ENCODE measurements around the gene TBX20.

Gene TBX20, protein sequence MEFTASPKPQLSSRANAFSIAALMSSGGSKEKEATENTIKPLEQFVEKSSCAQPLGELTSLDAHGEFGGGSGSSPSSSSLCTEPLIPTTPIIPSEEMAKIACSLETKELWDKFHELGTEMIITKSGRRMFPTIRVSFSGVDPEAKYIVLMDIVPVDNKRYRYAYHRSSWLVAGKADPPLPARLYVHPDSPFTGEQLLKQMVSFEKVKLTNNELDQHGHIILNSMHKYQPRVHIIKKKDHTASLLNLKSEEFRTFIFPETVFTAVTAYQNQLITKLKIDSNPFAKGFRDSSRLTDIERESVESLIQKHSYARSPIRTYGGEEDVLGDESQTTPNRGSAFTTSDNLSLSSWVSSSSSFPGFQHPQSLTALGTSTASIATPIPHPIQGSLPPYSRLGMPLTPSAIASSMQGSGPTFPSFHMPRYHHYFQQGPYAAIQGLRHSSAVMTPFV

DNA sequence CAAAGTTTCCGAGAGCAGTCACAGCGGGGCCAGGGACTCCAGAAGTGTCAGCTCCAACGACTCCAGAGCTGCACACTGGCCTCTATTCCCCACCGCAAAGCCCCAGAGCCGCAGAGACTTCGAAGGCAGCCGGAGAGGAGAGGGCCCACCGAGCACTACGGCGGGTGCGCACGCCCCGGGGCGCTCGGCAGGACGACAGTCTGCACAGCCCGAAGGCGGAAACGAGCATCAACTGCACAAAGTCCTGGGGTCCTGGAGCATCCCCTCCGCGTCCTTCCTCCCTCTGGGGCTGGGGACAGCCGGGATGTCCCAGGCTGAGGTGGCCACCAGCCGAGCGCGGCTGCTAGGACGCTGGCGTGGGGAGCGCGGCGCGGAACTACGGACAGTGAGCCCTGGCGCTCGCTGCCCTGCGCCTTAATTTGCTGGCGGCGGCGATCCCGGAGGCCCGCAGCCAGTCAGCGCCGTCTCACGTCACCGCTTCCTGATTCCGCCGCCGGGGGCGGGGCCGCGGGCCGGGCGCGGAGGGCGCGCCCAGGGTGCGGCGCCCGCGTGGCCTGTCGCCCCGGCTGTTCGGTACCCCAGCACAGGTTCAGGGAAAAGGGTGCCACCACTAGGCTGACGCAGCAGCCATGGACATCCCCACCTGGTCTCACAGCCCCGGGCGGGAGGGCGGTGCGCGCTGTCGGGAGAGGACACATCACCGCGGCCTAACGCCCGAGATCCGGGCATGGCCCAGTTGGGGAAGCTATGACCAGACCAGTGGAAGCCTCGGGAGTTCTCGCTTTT is at the start of gene TBX20:
TBX20 (minus strand) TSS at position 391 of the 786 bp plus-strand sequence. CDS start 480 bp downstream, outside the sequence.
- peak; percentile 24 for DNase-seq

DNA sequence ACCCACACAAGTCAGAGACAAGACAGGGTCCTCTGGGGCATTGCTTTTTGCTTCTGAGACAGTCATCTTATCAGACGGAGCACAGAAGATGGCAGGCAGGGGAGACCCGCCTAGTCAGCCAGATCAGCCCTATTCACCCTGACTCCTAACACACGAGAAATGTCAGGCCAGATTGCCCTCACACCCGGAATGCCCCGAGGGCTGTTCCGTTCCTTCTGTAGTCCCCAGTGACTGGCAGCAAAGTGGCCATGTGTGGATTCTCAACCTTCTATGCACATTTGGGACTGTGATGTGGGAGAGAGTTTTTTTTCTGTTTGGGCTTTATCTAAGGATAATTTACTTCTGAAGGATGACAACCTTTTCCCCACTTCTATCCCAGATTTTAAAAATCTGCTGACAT is 35.5 kb upstream of the TBX20 start:
- DNase-seq: no peak

DNA sequence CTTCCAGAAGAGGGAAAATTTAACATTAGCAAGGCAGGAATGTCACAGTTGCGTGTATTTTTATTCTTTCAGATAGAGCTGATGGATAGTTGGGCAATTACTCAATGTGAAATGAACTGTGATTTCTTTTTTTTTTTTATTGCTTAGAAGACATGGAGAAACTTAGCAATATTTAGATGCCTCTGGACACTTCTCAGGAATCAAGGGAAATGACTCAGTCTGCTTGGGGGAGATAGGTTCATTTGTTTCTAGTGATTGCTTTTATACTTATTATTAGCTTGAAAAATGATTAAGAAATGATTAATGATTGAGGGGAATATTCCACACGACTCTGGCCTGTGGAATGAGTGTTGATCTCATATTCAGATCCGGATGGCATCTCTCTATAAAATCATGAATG is 33.1 kb upstream of the TBX20 start:
- DNase-seq: no peak

DNA sequence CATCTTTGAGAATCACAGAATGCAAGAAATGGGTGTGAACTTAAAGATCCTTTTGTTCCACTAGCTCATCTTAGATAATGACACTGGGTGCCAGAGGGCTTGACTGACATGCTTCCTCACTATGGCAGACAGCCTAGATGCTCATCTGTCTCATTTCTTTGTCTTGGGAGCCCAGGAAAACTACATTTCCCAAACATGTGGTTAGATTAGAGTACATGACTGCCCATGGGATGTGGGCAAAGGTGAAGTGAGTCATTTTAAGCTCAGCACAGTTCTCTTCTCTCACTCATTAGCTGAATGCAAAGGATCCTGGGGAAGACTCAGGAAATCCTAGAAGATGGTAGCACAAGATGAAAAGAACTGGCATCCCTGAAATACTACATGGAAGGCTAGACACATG is 32.5 kb upstream of the TBX20 start:
- peak; percentile 58 for DNase-seq

DNA sequence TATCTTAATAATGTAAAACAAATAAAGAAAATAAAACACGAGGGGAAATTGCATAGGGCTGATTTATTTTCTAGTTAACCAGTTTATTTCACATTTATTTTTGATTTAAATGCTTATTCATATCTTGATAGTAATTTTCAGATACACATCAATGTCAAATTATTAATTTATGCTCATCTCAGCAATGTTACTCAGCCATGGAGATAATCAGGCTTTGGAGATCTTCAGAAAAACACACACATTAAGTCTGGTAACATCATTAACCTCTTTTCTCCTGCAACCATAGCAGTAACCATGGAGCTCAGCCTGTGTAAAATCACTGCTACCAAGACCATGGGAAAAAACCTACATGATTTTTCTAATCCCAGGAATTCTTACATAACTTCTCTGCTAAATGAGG is 31.9 kb upstream of the TBX20 start:
- DNase-seq: no peak

DNA sequence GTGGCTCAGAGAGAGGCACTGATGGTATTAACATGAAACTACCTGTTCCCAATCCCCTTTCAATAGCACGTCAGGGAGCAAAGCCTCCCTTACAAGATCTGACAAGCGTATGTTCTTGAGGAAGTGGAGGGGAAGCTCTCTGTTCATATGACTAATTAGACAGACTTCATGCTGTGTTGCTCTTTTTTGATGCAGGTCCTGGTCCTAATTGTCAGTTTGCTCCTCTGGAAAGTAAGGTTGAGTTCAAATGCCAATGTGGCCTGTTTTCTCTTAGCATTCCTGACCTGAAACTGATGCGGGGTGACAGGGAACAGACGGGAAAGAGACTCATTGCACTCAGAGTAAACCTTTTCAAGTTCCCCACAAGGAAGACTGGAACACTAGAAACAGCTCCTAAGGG is 27.0 kb upstream of the TBX20 start:
- DNase-seq: no peak

DNA sequence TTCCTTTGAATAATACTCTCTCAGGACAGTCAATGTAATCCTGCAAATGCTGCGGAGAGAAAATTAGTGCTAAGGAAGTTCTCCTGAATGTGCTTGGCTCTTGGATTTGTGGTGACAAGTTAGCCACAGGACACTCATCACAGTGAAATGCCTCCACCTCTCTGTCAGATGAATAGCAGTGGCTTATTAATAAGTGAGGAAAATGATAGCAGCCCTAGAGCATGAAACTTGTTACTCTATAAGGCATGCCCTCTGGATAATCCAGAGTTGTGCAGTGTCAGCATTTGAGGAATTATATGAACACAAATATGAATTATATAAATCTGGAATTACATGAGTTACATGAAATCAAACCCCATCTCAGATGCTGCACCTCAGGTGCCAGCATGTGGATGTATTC is 23.5 kb upstream of the TBX20 start:
- no peak for DNase-seq

DNA sequence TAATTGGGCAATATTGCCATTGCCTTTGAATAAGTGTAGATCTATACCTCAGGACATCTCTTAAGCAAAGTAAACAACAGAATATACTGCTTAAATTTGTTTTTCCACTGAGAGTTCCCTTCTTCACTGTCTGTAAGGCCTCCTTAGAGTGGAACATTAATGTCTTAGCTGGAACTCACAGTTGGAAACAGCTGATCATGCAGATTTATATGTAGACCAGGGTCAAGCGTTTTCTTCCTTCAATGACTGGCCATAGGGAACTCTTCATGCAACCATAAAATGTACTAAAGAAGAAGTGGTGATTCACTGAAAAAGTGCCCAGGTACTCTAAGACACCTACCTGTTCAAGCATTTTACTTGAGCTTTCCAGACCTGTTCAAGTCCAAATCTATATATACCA is 18.3 kb upstream of the TBX20 start:
- DNase-seq: no peak

DNA sequence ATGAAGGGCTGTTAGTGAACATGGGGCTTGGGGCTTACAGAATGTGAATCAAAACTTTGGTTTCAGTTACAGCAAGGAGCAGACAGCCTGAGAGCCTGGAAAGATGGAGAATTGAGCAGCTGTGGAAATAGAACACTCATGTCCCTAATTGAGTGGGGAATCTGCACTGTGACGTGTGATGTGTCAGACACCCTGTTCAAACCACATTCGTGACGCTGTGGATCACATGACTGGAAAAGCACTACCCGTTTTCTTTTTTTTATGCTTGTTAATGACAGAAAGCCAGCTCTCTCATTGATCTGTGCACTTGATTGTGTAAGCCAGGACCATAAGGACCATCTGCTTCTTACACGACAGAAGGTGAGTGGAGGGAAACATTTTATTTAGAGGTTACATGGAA is 15.1 kb upstream of the TBX20 start:
- DNase-seq: no peak

DNA sequence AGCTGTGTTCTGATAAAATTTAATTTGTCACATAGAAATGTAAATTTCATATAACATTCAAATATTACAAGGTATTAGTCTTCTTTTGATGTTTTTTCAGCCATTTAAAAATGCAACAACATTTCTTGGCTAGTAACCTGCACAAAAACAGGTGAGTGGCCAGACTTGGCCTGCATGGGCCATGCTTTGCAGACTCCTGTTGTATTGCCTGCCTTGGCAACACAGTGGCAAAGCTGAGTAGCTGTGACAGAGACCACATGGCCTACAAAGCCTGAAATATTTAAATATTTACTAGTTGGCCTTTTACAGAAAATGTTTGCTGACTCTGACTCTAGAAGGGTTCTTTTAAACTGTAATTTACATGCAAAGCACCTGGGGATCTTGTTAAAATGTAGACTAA is 13.5 kb upstream of the TBX20 start:
- no peak for DNase-seq

DNA sequence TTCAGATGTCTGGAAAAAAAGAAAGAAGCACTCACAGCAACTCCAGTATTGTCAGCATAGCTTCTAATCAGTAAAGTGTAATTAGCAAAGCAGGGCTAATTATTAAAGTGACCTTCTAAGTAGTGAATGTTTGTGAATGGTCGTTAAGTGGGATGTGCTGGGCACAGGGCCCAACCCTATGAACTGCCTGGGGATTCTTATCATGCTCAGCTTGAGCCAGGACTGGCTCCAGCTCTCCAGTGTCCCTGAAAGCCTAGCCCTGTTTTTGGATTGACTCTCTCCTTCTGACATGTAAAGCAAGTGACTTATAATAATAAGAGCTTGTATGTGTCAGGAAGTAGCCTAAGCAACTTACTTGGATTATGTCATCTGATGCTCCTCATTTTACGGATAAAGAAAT is 9.5 kb upstream of the TBX20 start:
- no peak for DNase-seq

DNA sequence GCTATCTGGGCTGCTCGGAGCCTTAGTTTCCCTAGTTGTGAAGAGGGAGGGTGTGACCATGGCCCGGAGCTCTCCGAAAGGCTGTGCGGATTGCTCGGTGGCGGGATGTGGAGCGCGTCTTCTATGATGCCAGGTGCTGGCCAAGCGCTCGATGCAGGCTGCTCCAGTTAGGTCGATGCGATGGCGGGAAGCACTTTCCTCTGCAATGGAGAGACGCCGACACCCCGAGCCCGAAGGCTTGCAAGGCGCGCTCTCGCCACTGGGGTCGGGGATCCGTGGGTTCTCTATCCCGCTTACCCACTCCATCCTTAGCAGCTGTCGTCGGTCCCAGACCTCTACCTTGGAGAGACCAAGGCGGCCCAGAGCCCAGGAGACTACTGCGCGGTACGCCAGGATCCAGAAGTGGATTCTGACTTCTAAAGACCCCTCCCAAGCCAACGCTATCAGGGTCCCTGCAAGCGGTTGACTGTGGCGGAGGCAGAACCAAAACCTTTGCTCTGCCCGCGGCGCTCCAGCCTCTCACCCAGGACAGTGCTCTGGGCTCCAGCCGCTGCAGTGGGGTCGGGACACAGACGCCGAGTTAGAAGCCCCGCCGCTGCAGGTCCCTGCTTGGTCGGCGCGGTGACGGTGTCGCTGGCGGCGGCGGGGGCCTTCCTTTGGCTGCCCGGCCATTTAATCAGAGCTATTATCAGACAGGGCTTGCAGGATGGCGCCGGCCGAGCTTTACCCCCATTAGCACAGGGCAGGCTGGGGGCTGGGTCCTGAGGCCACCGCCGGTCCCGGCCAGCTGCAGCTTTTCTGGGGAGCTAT is 7.8 kb upstream of the TBX20 start:
- no peak for DNase-seq

DNA sequence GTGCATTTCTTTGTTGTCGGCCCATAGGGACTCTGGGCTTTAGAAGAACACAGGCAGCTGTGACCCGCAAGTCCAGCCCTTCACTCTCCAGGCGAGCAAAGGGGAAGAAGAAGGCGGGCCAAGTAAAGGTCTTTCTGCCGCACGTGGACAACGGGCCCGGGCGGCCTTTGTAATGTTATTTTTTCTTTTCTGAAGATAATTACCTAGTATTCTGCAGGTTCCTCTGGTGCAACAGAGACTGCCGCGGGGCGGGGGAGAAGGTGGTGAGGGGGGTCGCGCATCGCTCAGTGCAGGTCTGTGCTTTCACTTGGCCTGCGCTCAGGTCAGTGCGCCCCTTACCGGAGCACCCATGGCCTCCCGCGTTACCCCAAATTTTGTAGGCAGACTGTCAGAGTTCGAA is 7.1 kb upstream of the TBX20 start:
- DNase-seq: no peak

DNA sequence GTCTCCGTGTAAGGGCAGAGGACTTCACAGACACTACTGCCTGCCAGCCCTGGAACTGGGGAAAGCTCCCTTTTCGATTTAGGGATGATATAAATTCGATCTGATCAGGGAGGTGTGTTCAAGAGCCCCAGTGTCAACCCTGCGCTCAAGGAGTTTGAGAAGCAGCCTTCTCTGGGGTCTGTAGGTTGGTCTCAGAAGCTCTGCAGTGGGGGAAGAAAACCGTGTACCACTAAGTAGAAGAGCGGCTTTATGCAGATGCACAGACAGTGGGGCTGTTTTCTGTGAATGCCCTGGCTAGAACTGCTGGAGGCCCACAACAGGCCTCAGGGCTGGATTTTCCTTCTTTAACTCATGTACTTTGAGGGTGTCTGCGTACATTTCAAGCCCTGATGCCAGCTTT is 6.3 kb upstream of the TBX20 start:
- no peak for DNase-seq

DNA sequence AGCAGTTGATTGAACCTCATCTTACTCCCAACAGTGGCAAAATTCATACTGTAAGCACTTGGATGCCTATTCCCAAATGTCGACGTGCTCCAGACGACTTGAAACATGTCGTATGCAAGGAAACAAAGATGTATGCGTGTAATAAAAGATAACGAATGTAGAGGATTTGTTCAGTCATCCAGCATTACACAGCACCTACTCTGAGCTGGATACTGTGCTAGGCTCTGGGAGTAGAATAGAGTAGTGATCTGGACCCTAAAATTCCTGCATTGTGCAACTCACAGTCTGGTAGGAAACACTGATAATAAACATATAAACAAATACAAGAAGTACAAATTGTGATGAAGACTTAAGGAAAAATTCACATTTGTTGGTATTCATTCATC is 5.6 kb upstream of the TBX20 start:
- DNase-seq: no peak

DNA sequence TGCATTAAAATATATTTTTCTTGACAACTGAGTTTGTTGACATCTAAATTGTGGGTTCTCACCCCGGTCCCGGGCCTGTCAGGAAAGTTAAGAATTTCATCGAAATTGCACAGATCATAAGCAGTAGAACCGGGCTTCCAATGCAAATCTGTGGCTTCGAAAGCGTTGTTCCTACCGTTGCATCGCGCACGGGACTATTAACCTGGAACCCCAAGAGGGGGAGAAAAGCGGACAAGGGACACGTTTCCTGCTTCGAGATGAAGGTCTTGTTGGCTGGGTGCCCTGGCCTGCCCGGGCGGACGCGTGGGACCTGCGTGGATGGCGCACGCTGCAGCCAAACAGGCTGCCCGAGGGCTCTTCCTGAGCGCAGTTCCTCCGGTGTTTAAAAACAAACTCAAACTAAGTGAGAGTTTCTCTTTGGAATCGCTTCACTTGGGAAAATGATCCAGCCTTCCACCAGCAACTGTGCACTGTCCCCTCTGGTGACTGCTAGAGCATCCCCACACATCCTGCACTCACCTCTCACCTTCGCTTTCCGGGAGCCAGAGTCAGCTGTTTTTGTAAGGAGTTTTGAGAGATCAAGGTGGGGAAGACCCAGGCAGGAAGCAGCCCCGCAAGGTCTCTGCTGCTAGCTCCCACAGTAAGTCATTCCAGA is 5.1 kb upstream of the TBX20 start:
- no peak for DNase-seq

DNA sequence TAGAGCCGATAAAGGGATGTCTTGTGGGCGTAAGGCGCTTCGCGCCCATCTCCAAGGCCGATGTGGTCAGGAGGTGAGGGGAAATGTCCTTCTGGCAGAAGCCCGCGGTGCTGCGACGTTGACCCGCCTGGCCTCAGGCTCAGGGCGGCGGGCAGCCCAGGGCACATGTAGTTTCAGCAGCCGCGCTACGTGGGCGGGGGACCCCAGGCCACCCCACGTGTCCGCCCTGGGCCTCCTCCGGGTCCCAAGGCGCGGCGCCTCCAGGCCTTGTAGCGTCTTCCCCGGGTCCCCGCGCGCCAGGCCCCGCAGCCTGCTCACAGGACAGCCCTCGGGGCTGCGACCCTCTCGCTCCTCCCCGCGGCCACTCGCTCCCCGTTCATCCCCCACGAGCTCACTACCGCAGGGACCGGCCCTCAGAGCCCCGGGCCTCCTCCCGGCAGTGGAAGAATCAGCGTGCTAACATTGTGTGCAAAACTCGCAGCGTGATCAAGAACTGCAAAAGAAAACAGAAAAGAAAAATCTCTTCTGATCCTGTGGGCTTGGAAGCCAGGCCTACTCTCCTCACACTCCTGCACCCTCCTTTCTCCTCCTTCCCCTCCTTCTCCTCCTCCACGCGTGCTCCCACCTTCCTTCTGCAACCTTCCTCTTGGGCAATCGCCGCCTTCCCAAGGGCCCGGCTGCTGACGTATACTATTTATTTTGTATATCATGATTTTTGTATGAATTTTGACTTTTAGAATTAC is 4.4 kb upstream of the TBX20 start:
- no peak for DNase-seq

DNA sequence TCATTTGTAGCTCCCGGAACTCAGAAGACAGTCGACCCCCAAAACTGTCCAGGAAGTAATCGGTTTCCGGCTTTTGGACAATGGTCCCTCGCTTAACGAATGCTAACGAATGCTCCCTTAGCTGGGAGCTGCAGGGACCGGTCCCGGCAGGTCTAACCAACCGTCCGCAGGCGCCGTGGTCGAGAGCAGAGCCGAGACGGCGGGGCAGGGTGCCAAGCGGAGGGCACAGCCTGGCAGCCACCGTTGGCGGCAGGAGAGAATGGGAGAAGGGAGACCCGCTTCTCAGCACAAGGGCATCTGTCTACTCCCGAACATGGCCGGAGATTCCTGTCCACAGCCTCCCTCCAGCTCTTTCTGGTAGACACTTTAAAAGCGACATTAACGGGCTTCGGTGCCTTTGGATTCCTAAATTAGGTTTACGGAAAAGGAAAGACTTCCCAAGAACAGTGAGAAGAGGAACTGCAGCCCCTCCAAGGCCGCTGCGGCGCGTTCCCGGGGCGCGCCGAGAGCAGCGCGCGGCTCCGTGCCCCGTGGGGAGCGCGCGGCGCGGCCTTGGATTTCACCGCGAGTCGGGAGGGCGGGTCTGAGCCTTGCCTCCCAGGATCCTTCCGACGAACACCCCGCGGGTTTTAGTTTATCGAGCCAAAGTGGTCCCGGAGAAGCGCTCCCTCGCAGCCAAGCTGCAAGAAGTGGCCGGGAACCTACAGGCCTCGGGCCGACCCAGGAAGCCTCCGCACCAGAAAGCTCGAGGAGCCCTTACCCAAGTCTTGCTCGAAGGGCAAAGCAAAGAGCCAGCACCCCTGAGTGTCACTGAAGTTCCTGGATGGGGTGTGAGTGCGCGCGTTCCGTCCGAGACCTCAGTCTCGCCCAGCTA is 3.6 kb upstream of the TBX20 start:
- no peak for DNase-seq

DNA sequence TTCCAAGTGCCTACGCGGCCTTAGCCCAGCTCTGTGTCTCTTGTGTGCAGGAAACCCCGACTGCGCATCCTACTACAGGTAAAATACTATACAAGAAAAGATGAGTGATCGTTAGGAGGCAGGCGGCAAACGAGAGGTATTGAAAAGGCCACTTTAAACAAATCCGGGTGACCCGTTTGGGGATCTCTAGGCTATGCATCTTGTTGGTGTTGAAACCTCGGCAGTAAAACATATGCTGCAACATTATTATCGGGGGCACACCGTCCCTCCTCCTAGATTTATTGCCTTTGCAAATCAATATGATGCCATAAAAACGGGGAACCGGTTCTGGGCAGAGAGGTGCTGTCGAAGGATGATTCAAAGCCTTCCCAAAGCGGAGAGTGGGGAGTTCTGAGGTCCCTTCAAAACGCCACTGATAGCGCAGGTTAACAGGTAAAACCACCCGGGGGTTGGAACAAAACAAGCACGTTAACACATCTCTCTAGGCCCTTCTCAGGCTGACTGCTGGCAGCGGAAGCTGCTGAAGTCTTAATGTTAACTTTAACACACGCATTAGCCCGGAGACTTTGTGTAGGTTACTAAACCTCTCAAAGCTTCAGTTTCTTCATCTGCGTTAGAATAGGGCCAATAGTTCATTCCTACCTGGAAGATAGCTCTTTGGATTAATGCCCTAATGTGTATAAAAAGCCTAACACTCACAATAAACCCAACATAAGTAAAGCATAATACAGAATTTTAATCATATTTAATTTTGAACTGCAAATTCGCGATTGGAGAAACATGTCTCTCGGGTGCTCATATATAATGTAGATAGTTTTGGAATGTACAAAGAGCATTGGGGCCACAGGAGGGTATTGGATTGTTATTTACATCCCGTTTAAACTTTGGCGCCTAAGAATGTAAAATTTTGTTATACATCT is 2.6 kb upstream of the TBX20 start:
- DNase-seq: no peak

Data from kidney glomerular epithelial cell (primary cell).